ENCODE results near the gene FAM20B.

FAM20B gene

GRCh38 chr1:179119513-179119912 is 93.8 kb downstream of the FAM20B start:
- peak overlapping the region; percentile 4; the same call in 1 of the 2 replicates for H3K27ac ChIP-seq
- no peak for TF ChIP-seq CTCF (conservative IDR thresholded peaks at IDR 0.05)

- no peak overlapping the region for H3K27ac ChIP-seq
- no peak for TF ChIP-seq CTCF (conservative IDR thresholded peaks at IDR 0.05)
These were observed 95.0 kb downstream of the FAM20B start for GRCh38 chr1:179120736-179121135.

GRCh38 chr1:179121159-179121938 is 95.7 kb downstream of the FAM20B start:
- no peak overlapping the region for H3K27ac ChIP-seq
- peak; percentile 79 for TF ChIP-seq CTCF (conservative IDR thresholded peaks at IDR 0.05)

- H3K27ac ChIP-seq: no peak overlapping the region
- TF ChIP-seq CTCF (conservative IDR thresholded peaks at IDR 0.05): no peak
These were observed 99.2 kb downstream of the FAM20B start for GRCh38 chr1:179124873-179125272.
